ENCODE measurements around the gene EPB41L3. TPM values are rescaled to one million over a fixed set of nuclear protein-coding genes. Genes with fewer than 3 reads are reported as not detected.
"Not testable (repeated sequence)": the region's sequence is repeated elsewhere in the genome, so short reads cannot be mapped to it uniquely, and the experiment has no call there.

Gene EPB41L3
- total and polyA plus RNA-seq, 2 experiments from 2014 or later, result 20.8 to 24.5 TPM

GRCh38 chr18:5512176-5512575 lies 31.6 kb downstream of the EPB41L3 start:
- Histone ChIP-seq H3K4me2 (no peak overlapping the region), H2AFZ (no peak overlapping the region), H3K27me3 (no peaks in the 10 kb centered on the region), H3K36me3 (replicated peaks; ENCODE audit: insufficient read depth, low read depth) (no peaks in the 10 kb centered on the region), H3K4me3 (no peak overlapping the region), H3K79me2 (peaks cover 3% of the 10 kb centered on the region), H3K9me3 (ENCODE audit: low read depth) (no peaks in the 10 kb centered on the region), H4K20me1 (ENCODE audit: insufficient read depth, poor library complexity, severe bottlenecking) (no peaks in the 10 kb centered on the region), H3K9me2 (replicated peaks; ENCODE audit: insufficient read depth) (no peaks in the 10 kb centered on the region), H3K4me1 (ENCODE audit: insufficient read depth) (no peaks in the 10 kb centered on the region), H3K27ac (no peak overlapping the region)
- no peak for DNase-seq (ENCODE audit: low spot score)
- 84% methylated on average over 4 of the region's 4 CpGs for WGBS (ENCODE audit: low lambda C conversion rate, missing lambda C conversion rate)
- no peak for TF ChIP-seq EZH2 (IDR thresholded peaks at IDR 0.05; ENCODE audit: borderline replicate concordance)
- TF ChIP-seq CTCF (IDR thresholded peaks at IDR 0.05; ENCODE audit: poor library complexity), result no peak
- no peak for TF ChIP-seq EZH2phosphoT487 (IDR thresholded peaks at IDR 0.05; ENCODE audit: low read depth, severe bottlenecking, unreplicated experiment)

GRCh38 chr18:5511541-5511940 lies 32.3 kb downstream of the EPB41L3 start:
- H3K4me2 ChIP-seq; H3K4me3 ChIP-seq; H3K27ac ChIP-seq; H2AFZ ChIP-seq; H3K4me1 ChIP-seq (ENCODE audit: insufficient read depth); H3K27me3 ChIP-seq; H3K9me3 ChIP-seq (ENCODE audit: low read depth); H4K20me1 ChIP-seq (ENCODE audit: insufficient read depth, poor library complexity, severe bottlenecking); H3K79me2 ChIP-seq; H3K36me3 ChIP-seq (replicated peaks; ENCODE audit: insufficient read depth, low read depth); H3K9me2 ChIP-seq (replicated peaks; ENCODE audit: insufficient read depth); DNase-seq (ENCODE audit: low spot score): not testable (repeated sequence)
- 87% methylated on average over 4 of the region's 4 CpGs for WGBS (ENCODE audit: low lambda C conversion rate, missing lambda C conversion rate)

- no peak overlapping the region for H3K4me2 ChIP-seq
Observed at GRCh38 chr18:5510135-5510846, 33.5 kb downstream of the EPB41L3 start.

More at GRCh38 chr18:5510135-5510846, 33.5 kb downstream of the EPB41L3 start:
- no peaks in the 10 kb centered on the region for H3K27me3 ChIP-seq
- 73% methylated on average over 7 of the region's 7 CpGs for WGBS (ENCODE audit: low lambda C conversion rate, missing lambda C conversion rate)
- H3K4me1 ChIP-seq (ENCODE audit: insufficient read depth), result no peaks in the 10 kb centered on the region
- no peak overlapping the region for H3K4me3 ChIP-seq
- no peaks in the 10 kb centered on the region for H4K20me1 ChIP-seq (ENCODE audit: insufficient read depth, poor library complexity, severe bottlenecking)
- H3K36me3 ChIP-seq (replicated peaks; ENCODE audit: insufficient read depth, low read depth), result no peaks in the 10 kb centered on the region
- TF ChIP-seq CTCF (IDR thresholded peaks at IDR 0.05; ENCODE audit: poor library complexity), result no peak
- TF ChIP-seq EZH2phosphoT487 (IDR thresholded peaks at IDR 0.05; ENCODE audit: low read depth, severe bottlenecking, unreplicated experiment), result no peak
- no peak for TF ChIP-seq EZH2 (IDR thresholded peaks at IDR 0.05; ENCODE audit: borderline replicate concordance)
- no peak overlapping the region for H3K27ac ChIP-seq
- peaks cover 3% of the 10 kb centered on the region for H3K79me2 ChIP-seq
- no peak overlapping the region for H2AFZ ChIP-seq
- DNase-seq (ENCODE audit: low spot score), result no peak
- no peaks in the 10 kb centered on the region for H3K9me2 ChIP-seq (replicated peaks; ENCODE audit: insufficient read depth)
- H3K9me3 ChIP-seq (ENCODE audit: low read depth), result no peaks in the 10 kb centered on the region
